HCT116 (cell line): ENCODE data around the gene PRTG.

Experiments used
- CBX3 ChIP-seq: IDR thresholded peaks from 2 replicates; pipeline ENCODE4 v1.6.1; 2012; ENCODE audit warnings: low read depth
- ELF1 ChIP-seq: IDR thresholded peaks from 2 replicates; pipeline ENCODE4 v1.6.1; 2012; ENCODE audit warnings: low read depth, borderline replicate concordance
- EZH2 ChIP-seq: fragments of 200-600 bp; sonication (generic); IDR thresholded peaks from 2 replicates; pipeline ENCODE4 v1.6.1; 2017; ENCODE audit warnings: antibody characterized with exemption, mixed run types
- POLR2A ChIP-seq: IDR thresholded peaks from 2 replicates; pipeline ENCODE4 v1.7.0; 2011; ENCODE audit warnings: borderline replicate concordance; ENCODE audit not compliant: insufficient read depth, insufficient read length; ENCODE audit errors: extremely low read depth
- POLR2AphosphoS5 ChIP-seq: IDR thresholded peaks from 2 replicates; pipeline ENCODE4 v1.6.1; 2011; ENCODE audit warnings: mild to moderate bottlenecking, low read depth, low read length, moderate library complexity
- SIN3A ChIP-seq: IDR thresholded peaks from 2 replicates; pipeline ENCODE4 v1.6.1; 2012; ENCODE audit warnings: low read depth
- SP1 ChIP-seq: IDR thresholded peaks from 2 replicates; pipeline ENCODE4 v1.6.1; 2012; ENCODE audit warnings: low read depth
- SRF ChIP-seq: IDR thresholded peaks from 2 replicates; pipeline ENCODE4 v1.6.1; 2012; ENCODE audit warnings: low read depth
- YY1 ChIP-seq: IDR thresholded peaks from 2 replicates; pipeline ENCODE4 v1.6.1; 2011; ENCODE audit warnings: low read length, low read depth, moderate library complexity, mild to moderate bottlenecking; ENCODE audit not compliant: insufficient replicate concordance; ENCODE audit errors: extremely low read depth
- ZBTB33 ChIP-seq: IDR thresholded peaks from 2 replicates; pipeline ENCODE4 v1.6.1; 2011; ENCODE audit warnings: mild to moderate bottlenecking, low read length, moderate library complexity; ENCODE audit not compliant: insufficient replicate concordance; ENCODE audit errors: extremely low read depth
- ZFX ChIP-seq: fragments of 450-650 bp; IDR thresholded peaks from 2 replicates; pipeline ENCODE4 v1.6.1; 2017
- TF ChIP-seq, protein P1 (sequence below), 3 experiments: fragments of 200-600 bp in 1 of 3; sonication (generic) in 1 of 3; IDR thresholded peaks in 2 of 3; conservative IDR thresholded peaks in 1 of 3; 2 replicates each; pipeline ENCODE4 v1.5.1; 2012 to 2017; ENCODE audit warnings: low read depth in 2 of 3, low read length in 2 of 3, antibody characterized with exemption in 1 of 3, borderline replicate concordance in 1 of 3, control low read depth in 1 of 3, mild to moderate bottlenecking in 1 of 3, mixed read lengths in 1 of 3, mixed run types in 1 of 3, moderate library complexity in 1 of 3; ENCODE audit not compliant: insufficient read depth in 1 of 3
- TF ChIP-seq, protein P2 (sequence below): IDR thresholded peaks from 2 replicates; pipeline ENCODE4 v1.6.1; 2012; ENCODE audit warnings: low read depth

- TF ChIP-seq, protein P1, sequence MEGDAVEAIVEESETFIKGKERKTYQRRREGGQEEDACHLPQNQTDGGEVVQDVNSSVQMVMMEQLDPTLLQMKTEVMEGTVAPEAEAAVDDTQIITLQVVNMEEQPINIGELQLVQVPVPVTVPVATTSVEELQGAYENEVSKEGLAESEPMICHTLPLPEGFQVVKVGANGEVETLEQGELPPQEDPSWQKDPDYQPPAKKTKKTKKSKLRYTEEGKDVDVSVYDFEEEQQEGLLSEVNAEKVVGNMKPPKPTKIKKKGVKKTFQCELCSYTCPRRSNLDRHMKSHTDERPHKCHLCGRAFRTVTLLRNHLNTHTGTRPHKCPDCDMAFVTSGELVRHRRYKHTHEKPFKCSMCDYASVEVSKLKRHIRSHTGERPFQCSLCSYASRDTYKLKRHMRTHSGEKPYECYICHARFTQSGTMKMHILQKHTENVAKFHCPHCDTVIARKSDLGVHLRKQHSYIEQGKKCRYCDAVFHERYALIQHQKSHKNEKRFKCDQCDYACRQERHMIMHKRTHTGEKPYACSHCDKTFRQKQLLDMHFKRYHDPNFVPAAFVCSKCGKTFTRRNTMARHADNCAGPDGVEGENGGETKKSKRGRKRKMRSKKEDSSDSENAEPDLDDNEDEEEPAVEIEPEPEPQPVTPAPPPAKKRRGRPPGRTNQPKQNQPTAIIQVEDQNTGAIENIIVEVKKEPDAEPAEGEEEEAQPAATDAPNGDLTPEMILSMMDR (IDR thresholded peaks at IDR 0.05 in 2 of 3, conservative IDR thresholded peaks at IDR 0.05 in 1 of 3; ENCODE audit: borderline replicate concordance in 1 of 3, insufficient read depth in 1 of 3, low read depth in 2 of 3, low read length in 2 of 3) = no peak
- TF ChIP-seq YY1 = no peak
- TF ChIP-seq POLR2AphosphoS5 = no peak
- TF ChIP-seq ZFX = no peak
- no peak for TF ChIP-seq ELF1
- TF ChIP-seq POLR2A = no peak
- TF ChIP-seq EZH2 = no peak
- no peak for TF ChIP-seq SIN3A
- TF ChIP-seq SP1 = no peak
- TF ChIP-seq, protein P2, sequence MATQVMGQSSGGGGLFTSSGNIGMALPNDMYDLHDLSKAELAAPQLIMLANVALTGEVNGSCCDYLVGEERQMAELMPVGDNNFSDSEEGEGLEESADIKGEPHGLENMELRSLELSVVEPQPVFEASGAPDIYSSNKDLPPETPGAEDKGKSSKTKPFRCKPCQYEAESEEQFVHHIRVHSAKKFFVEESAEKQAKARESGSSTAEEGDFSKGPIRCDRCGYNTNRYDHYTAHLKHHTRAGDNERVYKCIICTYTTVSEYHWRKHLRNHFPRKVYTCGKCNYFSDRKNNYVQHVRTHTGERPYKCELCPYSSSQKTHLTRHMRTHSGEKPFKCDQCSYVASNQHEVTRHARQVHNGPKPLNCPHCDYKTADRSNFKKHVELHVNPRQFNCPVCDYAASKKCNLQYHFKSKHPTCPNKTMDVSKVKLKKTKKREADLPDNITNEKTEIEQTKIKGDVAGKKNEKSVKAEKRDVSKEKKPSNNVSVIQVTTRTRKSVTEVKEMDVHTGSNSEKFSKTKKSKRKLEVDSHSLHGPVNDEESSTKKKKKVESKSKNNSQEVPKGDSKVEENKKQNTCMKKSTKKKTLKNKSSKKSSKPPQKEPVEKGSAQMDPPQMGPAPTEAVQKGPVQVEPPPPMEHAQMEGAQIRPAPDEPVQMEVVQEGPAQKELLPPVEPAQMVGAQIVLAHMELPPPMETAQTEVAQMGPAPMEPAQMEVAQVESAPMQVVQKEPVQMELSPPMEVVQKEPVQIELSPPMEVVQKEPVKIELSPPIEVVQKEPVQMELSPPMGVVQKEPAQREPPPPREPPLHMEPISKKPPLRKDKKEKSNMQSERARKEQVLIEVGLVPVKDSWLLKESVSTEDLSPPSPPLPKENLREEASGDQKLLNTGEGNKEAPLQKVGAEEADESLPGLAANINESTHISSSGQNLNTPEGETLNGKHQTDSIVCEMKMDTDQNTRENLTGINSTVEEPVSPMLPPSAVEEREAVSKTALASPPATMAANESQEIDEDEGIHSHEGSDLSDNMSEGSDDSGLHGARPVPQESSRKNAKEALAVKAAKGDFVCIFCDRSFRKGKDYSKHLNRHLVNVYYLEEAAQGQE = no peak
- no peak for TF ChIP-seq ZBTB33
- TF ChIP-seq SRF = no peak
- TF ChIP-seq CBX3 = no peak
Measured at GRCh38 chr15:55618387-55618786, 124.6 kb downstream of the PRTG start.
